Hematopoietic multipotent progenitor cell treated with erythropoietin and hydrocortisone succinate and interleukin-3 and kit ligand, for 6 days (in vitro differentiated cells): Measurements from ENCODE around the gene GAS2.

Experiments used
- DNase-seq: peaks from one replicate; pipeline ENCODE4 v3.0.0-alpha.2; 2015

The GAS2 gene

DNA sequence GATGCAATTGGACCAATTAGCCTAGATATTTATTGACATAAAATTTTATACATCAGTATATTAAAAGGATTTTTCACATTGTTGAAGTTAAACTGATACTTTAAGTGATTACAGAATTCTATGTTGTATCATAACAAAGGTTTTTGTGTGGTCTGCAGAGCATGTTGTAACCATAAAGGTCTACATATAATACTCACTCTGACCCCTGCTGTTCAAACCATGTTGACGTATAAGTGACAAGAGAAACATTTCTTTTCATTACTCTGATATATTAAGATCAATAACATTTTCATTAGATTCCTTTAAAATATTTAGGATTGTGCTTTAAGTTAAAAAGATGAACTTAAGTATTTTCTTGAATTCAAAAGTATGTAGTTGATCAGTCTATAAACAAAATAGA lies 63.9 kb downstream of the GAS2 start:
- peak; percentile 59 for DNase-seq

DNA sequence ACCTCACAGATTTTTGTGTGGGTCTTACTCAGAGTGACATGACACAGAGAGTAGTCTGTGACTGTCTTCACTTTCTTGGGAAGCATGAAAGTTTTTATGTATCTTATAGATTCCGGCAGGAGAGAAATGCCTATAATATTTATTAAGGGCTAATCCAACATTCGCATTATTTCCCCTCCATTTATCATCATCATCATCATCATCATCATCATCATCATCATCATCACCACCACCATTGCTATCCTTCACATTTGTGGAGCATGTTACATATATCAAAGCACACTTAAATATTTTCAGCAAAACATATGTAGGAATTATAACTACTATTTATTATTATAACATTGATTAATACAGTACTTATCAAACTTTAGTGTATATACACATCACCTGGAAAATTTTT lies 66.2 kb downstream of the GAS2 start:
- no peak for DNase-seq

DNA sequence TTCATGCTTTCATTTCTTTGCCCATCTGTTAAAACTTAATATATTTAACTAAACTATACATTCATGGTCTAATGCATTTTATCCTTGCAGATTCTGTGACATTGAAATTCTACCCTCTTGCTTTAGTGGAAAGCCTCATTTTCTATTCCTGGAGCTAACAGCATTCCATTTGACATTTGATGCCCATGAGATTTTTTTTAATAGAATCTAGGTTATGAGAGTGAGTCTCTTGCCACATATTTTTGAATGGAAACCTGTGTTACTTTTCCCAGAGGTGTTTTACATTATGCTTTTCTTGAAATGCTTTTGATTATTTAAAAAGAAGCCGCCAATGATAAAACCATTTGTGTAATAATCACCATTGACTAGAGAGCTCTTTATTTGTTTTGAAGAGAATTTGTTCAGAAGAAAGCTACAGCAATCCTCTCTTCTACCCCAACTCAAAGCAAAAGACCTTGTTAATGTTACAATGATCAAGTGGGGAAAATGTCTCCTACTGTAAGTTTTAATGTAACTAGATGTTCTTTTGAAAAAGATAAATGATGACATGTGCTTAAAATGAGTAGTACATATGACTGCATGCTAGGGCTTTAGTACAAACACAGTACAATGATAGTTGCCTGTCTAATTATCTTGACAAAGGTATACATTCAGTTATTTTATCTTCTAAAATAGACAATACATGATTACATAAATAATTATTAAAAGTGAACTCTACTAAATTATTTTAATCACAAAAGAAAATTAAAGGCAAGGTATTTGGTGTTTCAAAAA lies 67.3 kb downstream of the GAS2 start:
- no peak for DNase-seq

DNA sequence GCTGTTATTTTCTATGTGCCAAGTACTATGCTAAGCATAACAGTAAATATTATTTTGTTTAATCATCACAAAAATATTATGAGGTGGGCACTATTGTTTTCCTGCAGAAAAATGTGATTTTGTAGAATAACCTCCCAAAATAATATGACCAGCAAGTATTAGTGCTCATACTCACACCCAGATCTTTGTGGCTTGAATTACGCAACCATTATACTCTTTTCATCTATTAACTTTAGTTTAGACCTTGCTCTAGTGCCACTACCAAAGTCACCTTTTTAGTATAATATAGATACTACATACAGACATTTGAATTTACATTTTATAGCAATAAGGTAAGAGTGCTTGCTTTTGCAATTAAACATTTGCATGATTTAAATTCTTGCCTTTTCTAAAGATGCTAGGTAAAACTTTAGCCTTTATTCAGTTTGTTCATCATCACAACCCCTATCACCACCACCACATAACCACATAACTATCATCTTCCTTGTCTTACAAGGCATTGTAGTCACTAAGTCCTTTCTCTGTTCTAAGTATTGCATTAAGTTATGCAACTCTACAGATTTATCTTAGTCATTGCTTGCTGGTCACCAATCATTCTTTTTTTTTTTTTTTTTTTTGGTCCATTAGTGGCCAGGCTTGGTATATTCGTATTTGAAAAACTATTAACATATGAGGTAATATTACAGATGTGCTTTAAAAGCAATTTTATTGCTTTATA lies 68.4 kb downstream of the GAS2 start:
- peak; percentile 66 for DNase-seq

DNA sequence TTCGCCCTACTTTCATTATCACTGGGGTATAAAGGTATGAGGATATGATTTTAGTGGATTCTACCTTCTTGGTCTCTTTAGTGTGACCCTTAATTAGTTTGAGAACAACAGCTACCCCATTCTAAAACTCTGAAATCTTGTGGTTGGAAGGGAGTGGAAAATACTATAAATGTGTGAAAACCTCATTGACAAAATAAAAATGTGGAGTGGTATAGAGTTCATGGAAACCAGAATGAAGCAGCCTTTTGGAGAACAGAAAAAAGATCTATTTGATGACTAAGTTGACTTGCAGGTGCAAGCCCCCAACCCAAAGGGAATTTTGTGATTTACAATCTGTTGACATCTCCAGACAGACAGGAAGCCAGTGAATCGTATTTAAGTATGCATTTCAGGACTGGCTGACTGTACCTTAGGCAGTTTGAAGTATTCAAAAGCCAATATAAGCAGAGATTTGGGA lies 75.8 kb downstream of the GAS2 start:
- DNase-seq: no peak

DNA sequence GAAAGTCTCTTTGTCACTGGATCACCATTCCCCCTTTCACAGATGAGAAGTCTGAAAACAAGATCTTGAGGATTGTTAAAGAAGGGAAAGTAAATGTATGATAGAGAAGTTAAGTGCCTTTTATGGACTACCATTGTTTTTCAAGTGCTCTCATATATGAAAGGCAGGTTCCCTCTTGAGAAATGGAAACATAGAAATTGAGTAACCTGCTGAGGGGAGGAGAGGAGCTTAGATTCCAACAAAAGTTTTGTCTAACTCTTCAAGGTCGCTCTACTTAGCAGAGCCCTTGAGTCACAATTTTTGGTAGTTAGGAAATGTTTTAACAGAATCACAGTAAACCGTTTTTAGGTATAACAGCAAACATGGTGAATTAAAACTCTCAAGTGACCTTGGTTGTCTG lies 83.1 kb downstream of the GAS2 start:
- no peak for DNase-seq

DNA sequence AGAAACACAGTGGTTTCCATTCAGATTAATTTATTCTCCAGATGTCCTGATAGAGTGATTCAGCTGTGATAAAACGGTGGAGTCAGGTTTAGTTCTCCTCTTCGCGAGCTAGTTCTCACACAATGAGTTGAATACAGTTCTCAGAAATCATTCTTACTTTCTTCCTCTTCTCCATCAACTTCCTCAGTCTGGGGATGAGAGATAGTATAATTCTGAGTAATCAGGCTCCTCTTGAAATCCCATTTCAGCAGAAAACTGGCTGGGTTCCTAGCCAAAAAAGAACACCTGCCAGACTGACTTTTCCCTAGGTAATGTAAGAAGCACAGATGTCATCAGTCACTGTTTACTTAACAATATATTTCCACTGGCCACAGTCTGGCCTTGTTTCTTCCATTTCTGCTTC lies 86.5 kb downstream of the GAS2 start:
- DNase-seq: peak; percentile 64

DNA sequence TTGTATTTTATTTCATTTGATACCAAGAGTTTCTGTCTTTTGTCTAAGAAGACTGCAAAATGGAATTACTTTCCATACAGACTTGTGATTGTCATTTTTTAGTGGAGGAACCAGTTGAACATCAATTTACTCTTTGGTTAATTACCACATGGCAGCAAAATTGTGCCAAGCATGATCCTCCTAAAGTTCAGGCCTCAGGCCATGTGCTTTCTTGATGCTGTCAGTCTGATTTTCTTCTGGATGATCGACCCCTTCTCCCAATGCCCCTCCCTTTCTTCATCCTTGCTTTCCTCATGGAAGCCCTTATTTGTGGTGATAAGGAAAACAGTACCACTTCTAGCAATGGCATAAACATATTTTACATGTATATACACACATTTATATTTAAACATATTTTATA lies 87.0 kb downstream of the GAS2 start:
- no peak for DNase-seq

DNA sequence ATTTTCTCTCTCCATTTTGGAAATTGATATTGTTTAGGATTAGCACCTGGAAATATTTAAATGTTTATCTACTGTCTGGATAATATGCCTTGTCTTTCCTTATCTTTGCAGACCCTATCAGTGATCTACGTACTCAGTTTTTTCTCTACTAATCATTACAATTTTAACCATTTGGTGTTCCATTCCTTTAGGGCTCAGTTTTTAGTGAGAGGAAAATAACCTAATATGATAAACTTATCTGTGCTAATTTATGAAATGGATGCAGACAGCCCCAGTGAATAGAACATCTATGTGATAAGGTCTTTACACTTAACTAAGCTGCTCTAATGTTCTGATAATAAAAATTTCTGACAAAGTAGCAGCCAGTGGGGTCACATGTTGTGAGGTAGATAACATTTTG lies 94.7 kb downstream of the GAS2 start:
- no peak for DNase-seq

DNA sequence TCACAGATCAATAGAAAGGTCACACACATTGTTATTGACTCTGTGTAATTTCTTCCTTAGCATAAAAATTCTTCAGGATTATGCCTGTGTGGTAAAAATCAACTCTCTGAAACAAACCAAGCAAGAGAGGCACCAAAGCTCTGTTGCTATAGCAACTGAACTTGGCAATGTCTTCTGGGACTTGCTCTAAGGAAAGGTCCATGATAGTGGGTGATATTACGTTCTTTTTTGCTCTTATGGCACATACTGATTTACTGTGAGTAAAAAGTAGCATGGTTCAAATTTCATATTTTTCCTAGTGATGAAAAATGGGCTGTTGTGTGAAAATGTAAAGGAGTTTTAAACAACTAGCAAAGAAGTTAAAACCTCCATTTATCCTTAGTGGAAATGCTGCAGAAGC lies 96.8 kb downstream of the GAS2 start:
- DNase-seq: no peak

DNA sequence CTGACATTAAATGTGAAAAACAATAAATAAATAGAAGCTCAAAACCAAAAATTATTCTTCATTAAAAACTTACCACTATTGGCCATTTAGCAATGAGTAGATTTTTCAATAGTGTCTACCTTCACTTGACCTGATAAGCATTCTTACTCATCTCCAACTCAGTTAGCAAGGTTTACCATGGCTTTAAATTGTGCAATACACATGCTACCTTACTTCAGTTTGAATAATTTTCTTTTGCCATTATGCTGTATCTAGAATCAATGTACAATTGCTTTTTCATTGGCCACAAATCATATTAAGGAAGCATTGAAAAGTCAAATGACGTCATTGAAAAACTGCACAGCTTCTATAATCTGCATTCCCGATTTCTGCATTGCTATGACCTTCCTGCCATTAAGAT lies 98.3 kb downstream of the GAS2 start:
- no peak for DNase-seq

DNA sequence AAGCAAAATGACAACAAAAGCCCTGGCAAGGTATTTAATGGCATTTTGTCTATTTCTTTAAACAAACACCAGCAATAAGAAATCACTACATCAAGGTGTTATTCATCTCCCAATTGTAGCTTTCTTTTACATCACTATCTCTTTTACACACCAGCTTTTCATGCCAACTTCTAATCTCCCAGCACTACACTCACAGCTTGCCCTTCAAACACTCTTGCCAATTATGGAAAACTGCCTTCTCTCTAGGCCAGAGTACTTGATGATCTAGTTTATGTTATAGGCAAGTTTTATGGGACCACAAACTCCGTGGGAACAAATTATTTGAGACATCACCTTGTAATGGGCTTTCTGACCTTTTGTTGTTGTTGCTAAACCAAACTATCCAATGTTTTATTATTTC lies 101.9 kb downstream of the GAS2 start:
- no peak for DNase-seq

DNA sequence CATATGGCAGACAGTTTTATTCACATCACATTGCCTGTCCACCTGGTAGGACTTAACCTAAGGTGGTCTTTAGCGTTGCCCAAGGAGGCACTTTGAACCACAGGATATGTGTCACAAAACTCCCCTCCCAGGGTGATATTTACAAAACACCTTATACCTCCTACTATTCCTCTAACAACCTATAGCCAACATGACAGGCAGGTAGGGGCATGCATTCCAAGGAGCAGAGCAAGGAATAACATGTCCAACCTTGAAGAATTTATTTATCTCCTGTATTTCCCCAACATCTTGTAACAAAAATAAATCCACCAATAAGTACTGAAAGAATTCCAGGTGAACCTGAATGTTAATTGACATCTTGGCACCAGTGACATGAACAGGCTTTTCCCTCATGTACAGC lies 102.7 kb downstream of the GAS2 start:
- DNase-seq: no peak

DNA sequence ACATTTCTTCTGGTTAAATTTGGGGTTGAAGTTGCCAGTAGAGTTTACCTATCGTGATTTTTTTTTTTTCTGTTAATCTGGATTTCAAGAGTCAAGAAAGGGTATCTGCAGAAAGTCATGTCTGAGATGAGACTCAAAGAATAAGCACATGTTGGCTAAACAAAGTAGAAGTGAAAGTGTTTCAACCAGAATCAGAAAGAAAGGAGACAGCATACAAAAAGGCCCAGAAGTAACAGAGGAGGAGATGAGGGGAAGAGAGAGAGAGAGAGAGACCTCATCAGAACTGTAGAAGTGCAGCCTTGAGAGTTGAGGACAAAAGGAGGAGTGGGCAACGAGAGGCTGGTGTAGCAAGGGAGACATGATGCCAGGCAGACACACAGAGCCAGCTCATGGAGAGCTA lies 108.3 kb downstream of the GAS2 start:
- no peak for DNase-seq

DNA sequence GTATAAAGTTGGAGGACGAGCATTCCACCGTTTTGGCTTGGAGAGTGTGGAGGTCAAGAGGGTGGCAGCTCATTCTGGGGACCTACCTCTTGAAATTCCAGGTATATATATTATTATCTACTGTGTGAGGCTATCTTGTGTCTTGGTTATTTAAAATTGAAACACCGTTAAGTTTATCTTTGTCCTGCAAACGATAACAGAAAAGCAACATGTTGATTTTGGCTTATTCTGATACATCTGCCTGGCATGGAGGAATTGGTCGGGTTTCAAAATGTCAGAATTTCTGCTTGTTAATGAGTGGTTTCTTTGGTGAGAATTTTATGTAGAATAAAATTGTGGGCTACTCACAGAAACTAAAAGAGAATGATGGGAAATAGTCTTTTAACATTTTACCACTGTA lies 108.8 kb downstream of the GAS2 start:
- DNase-seq: no peak

DNA sequence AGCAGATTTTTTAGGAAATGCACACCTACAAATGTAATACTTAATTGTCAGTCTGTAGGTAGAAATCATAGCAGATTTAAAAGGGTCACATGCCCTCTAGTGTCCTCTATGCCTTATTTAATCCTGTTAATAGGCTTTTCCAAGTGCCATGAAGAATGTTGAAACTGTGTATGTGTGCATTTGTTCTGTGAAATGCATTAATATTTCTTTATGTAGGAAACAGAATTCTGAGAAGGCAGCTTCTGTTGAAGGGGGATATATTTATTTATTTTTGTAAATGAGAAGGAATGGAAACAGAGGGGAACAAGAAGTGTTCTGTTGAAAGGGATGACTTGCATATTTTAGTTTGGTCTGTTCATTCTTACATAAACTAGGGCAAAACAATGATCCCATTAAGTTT lies 112.2 kb downstream of the GAS2 start:
- DNase-seq: peak; percentile 33

DNA sequence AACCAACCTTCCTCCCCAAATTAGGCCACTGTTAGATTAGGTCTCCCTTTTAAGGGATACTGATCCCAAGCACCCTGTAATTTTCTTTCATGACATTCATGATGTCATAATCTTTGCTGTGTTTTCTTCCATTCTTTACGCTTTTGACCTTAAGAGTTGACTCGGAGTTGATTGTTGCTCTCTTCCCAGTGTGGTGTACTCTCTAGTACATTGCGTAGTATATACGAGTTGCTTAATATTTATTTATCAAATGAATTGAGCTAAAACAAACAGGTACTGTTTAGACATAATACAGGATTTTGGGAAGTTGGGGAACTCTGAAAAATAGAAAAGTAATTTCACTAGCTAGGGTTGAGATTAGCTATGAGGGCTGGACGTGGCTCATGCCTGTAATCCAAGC lies 113.4 kb downstream of the GAS2 start:
- DNase-seq: no peak

DNA sequence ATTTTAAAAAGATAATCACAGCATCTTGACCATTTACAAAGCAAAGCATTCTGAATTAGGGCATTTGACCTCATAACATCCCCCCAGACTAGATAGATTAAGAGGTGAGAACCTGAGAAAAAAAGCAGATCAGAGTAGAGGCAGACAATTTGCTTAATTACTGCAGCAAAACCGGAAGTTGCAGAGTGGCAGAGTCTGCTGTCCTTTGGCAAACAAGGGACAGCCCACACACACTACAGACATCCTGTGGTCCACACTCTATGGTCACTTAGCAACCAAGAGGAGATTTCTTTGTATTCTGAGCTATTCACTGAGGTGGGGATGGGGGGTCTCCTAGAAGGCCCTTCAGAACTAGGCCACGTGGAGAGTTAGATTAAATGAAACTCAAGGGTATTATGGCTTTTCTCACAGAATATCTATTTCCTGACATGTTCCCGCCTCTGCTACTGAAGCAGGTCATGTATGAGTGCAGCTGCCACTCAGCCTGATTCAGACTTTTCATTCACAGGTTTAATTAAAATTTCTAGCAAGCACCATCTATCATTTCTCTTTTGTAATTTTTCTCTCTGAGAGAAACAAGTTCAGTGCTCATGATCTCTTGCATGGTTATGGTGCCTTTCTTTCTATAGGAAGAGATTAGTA lies 114.7 kb downstream of the GAS2 start:
- peak; percentile 30 for DNase-seq

DNA sequence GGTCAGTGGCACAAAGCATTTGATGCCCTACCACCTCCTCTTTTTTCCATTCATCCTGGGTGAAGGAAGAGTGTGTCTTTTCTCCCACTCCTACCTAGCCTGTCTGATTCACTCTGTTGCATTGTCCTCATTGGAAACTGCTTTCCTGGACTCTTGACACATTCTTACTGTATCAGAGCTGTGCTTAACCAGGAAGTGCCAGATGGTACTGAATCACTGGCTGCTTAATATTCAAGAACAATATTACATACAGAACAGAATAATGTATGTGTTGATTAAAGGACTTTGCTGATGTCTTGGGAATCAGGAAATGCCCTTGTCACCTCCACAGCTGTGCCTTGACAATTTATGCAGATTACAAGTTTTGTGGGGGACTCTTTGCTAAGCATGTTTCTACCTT lies 118.8 kb downstream of the GAS2 start:
- DNase-seq: no peak

DNA sequence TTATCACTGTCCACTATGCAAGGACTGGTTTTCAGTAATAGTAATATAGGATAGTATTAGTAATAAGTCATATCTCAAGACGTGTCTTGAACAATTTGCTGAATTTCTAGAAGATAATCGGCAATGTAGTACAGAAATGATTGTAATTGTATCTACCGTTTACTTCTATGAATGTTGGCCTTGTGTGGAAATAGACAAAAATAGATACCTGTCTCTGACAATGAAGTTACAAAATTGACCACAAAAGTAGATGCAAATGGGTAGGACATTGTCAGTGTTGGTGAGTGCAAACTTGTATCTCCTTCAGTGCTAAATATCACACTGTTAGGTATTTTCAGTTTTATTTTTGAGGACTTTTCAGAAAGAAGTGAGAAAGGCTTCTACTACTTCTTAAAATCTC lies 120.1 kb downstream of the GAS2 start:
- no peak for DNase-seq

DNA sequence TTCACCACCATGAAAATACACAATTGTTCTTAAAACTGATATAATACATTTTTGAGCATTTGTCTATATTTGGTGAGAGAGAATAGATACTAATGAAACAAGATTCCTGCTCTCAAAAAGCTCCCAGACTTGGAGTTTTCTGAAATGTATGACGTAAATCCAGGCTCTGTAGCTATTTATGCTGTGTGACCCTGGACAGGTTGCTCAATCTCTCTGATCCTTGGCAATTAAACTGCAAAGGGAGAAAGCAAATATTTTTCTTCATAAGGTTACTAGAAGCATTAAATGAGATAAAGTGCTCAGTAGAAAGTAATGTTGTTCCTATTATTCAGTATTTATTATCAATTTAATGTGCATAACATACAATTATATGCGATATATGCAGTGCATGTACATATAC lies 120.6 kb downstream of the GAS2 start:
- no peak for DNase-seq

DNA sequence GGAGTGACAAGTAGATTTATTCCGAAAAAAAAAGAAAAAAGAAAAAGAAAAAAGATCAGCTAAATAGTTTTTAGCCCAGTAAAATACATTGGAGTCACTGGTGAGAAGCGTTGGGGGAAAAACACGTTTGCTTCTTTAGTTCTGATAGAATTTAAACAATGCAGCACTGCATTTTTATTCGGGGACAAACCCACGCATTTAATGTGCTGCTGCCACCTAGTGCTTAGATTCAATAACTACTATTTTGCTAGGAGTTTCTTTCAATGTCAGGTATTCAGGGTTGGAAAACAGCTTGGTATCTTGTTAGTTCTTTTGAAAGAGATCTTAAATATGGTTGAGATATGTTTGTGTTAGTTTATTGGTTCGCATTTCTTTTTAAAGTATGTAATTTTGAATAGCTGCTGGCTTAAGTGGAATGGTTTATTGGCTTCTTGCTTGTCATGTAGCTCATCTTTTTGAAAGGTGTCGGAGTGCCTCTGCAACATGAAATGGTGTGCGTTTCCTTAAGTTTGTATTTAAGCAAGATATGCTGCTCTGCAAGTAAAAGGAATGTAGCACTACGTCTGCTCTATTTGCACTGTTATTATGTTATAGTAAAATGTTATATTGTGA lies 121.2 kb downstream of the GAS2 start:
- DNase-seq: peak; percentile 83

DNA sequence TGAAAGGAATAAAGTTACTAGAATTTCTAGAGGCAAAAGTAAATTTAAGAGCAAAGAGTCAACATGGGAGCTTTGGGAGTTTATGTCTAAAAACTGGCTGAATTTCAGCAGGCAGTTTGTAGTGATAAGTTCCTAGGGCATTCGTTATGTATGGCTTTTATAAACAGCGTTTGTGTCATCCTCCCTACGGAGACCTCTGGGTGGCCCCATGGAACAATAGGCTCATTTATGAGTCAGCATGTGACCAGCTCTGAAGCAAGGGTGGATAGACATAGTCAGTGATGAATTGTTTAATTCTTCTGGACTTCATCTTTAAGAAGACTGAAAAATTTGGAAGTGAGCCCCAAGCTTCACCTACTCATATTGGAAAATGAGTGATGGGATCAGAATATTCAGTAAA lies 126.1 kb downstream of the GAS2 start:
- DNase-seq: peak; percentile 21

DNA sequence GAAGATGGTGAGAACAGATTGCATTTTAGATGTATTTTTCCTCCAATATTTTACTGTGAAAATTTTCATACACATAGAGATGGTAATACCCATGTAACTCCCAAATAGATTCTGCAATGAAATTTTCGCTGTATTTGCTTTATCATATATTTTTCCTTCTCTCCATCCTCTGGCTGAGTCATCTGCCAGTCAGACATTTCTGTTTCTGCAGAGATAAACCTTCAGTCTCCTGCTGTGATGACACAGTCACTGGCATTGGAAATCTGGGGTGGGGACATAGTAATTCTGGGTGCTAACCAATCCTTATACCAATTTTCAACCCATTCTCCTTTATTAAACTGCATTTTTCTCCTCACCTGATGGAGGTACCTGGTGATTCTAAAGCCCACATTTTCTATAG lies 129.5 kb downstream of the GAS2 start:
- DNase-seq: peak; percentile 11
